K562 (cell line): Measurements from ENCODE around the gene NECTIN2.
"Not testable (repeated sequence)": the region's sequence is repeated elsewhere in the genome, so short reads cannot be mapped to it uniquely, and the experiment has no call there.

Source experiments
- BRD4 ChIP-seq: fragments of 200-600 bp; sonication (generic); IDR thresholded peaks from 2 replicates; pipeline ENCODE4 v1.6.1; 2017; ENCODE audit warnings: inconsistent platforms
- CBX5 ChIP-seq: IDR thresholded peaks from 2 replicates; pipeline ENCODE4 v1.6.1; 2014; ENCODE audit warnings: low read depth, borderline replicate concordance
- FOXA3 ChIP-seq, 2 experiments: fragments of 450-650 bp in 1 of 2; sonication (generic) in 1 of 2; formaldehyde crosslinking; IDR thresholded peaks in 1 of 2; conservative IDR thresholded peaks in 1 of 2; 2 replicates each; pipeline versions ENCODE4 v1.4.0 to v1.8.0; 2020 to 2022; ENCODE audit warnings: mild to moderate bottlenecking in 2 of 2, missing genetic modification reagents in 1 of 2
- HNRNPUL1 ChIP-seq: fragments of 200-400 bp; formaldehyde crosslinking; IDR thresholded peaks from 2 replicates; pipeline ENCODE4 v1.6.1; 2017; ENCODE audit warnings: low read length
- POLR2A ChIP-seq: fragments of 450-650 bp; conservative IDR thresholded peaks from 2 replicates; pipeline ENCODE4 v1.6.1; 2016
- STAT5B ChIP-seq: fragments of 250-450 bp; sonication (Bioruptor Pico); IDR thresholded peaks from 2 replicates; pipeline ENCODE4 v1.8.0; 2021; ENCODE audit warnings: mild to moderate bottlenecking, inconsistent platforms
- YY1 ChIP-seq, 3 experiments: IDR thresholded peaks; 2 replicates each; pipeline ENCODE4 v1.6.1; 2011; ENCODE audit warnings: low read length in 2 of 3, mild to moderate bottlenecking in 2 of 3, moderate library complexity in 2 of 3, borderline replicate concordance in 1 of 3, control low read depth in 1 of 3, low read depth in 1 of 3; ENCODE audit not compliant: insufficient read depth in 3 of 3, insufficient replicate concordance in 2 of 3, control insufficient read depth in 1 of 3, insufficient read length in 1 of 3; ENCODE audit errors: extremely low read depth in 1 of 3
- TF ChIP-seq, protein P1 (sequence below), 3 experiments: IDR thresholded peaks in 2 of 3; conservative IDR thresholded peaks in 1 of 3; 2 replicates each; pipeline ENCODE4 v1.5.1; 2011 to 2012; ENCODE audit warnings: low read length in 3 of 3, mild to moderate bottlenecking in 3 of 3, control low read depth in 2 of 3, improper control_type of control experiment in 1 of 3, inconsistent platforms in 1 of 3, low read depth in 1 of 3, mixed read lengths in 1 of 3, moderate library complexity in 1 of 3; ENCODE audit not compliant: insufficient read depth in 2 of 3

GRCh38 chr19:44861576-44861975, 15.5 kb downstream of the NECTIN2 start:
- not testable (repeated sequence) for TF ChIP-seq CBX5; YY1 (IDR thresholded peaks at IDR 0.05; ENCODE audit: borderline replicate concordance in 1 of 3, control insufficient read depth in 1 of 3, extremely low read depth in 1 of 3, insufficient read depth in 3 of 3, insufficient read length in 1 of 3, insufficient replicate concordance in 2 of 3, low read depth in 1 of 3, low read length in 2 of 3); BRD4; FOXA3 (CRISPR knock-in tag; conservative IDR thresholded peaks at IDR 0.05 in 1 of 2, IDR thresholded peaks at IDR 0.05 in 1 of 2); STAT5B (CRISPR knock-in tag); POLR2A; HNRNPUL1
- TF ChIP-seq, protein P1, sequence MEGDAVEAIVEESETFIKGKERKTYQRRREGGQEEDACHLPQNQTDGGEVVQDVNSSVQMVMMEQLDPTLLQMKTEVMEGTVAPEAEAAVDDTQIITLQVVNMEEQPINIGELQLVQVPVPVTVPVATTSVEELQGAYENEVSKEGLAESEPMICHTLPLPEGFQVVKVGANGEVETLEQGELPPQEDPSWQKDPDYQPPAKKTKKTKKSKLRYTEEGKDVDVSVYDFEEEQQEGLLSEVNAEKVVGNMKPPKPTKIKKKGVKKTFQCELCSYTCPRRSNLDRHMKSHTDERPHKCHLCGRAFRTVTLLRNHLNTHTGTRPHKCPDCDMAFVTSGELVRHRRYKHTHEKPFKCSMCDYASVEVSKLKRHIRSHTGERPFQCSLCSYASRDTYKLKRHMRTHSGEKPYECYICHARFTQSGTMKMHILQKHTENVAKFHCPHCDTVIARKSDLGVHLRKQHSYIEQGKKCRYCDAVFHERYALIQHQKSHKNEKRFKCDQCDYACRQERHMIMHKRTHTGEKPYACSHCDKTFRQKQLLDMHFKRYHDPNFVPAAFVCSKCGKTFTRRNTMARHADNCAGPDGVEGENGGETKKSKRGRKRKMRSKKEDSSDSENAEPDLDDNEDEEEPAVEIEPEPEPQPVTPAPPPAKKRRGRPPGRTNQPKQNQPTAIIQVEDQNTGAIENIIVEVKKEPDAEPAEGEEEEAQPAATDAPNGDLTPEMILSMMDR (IDR thresholded peaks at IDR 0.05 in 2 of 3, conservative IDR thresholded peaks at IDR 0.05 in 1 of 3; ENCODE audit: insufficient read depth in 2 of 3, low read depth in 1 of 3, low read length in 3 of 3) = not testable (repeated sequence)
